Epithelial cell of esophagus (primary cell): Measurements from ENCODE around the gene KIF20B.

Experiments
- DNase-seq: peaks from one replicate; pipeline ENCODE4 v3.0.0; 2010; ENCODE audit warnings: low read depth
- H3K4me3 ChIP-seq: 2 replicates; pipeline ENCODE4 v1.5.1; 2011; ENCODE audit warnings: mild to moderate bottlenecking, low read length, control low read depth
- TF ChIP-seq, protein P1 (sequence below): IDR thresholded peaks from 2 replicates; pipeline ENCODE4 v1.5.1; 2011; ENCODE audit warnings: low read depth, mild to moderate bottlenecking, low read length, control low read depth, inconsistent platforms; ENCODE audit not compliant: insufficient read depth; ENCODE audit errors: missing control alignments

Gene KIF20B

DNA sequence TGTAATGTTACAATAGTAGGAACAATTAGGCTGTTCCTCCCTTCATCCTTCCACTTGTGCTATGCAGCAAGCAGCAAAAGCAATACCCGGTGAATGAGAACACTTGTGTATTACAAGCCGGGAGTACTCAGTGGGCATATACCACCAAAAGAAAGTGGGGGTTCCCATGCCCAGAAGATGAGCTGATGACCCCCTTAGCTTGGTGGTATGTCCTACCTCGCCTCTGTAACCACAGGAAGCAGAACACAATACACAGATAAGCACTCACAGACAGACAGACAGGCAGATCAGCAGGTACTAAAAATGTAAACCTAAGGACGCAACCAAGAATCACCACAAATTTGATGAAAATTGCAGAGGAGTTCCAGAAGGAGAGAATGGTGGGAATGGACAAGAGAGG lies 15.5 kb upstream of the KIF20B start:
- H3K4me3 ChIP-seq = no peak overlapping the region
- TF ChIP-seq, protein P1, sequence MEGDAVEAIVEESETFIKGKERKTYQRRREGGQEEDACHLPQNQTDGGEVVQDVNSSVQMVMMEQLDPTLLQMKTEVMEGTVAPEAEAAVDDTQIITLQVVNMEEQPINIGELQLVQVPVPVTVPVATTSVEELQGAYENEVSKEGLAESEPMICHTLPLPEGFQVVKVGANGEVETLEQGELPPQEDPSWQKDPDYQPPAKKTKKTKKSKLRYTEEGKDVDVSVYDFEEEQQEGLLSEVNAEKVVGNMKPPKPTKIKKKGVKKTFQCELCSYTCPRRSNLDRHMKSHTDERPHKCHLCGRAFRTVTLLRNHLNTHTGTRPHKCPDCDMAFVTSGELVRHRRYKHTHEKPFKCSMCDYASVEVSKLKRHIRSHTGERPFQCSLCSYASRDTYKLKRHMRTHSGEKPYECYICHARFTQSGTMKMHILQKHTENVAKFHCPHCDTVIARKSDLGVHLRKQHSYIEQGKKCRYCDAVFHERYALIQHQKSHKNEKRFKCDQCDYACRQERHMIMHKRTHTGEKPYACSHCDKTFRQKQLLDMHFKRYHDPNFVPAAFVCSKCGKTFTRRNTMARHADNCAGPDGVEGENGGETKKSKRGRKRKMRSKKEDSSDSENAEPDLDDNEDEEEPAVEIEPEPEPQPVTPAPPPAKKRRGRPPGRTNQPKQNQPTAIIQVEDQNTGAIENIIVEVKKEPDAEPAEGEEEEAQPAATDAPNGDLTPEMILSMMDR = no peak
- DNase-seq = no peak

DNA sequence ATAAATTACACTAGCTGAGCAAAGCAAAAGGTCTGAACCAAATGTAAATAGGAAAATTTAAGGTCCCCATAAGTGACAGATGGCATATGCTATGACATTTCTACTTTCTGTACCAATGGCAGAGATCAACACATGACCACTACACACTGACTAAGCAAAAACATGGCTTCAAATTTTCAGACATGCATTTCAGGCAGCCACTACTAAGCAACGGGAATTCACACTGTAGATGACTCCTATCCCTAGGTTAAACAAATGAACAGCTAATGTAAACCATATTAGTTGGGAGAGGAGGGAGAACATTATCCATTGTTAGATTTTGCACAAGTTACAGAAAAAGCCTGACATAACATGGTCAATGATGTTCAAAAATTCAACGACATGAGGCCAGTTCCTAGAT lies 11.4 kb upstream of the KIF20B start:
- H3K4me3 ChIP-seq = no peak overlapping the region
- TF ChIP-seq, protein P1 = no peak
- no peak for DNase-seq

DNA sequence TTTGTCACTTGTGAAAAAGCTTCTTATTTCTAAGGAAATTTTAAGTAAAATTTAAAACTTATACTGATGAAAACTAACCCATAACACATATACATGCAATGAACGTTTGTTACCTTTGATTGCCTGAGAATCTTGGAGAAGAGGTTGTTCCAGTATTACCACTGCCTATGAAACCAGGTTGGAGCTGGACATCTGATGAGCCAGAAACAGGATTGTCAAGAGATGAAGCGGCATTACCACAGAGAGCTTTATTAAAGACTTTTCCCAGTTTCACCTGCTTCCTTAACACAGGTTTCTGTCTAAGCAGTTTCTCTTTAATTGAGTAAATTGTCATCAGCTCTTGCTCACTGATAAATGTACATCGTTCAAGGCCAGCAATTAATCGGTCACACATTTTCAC lies 9.0 kb upstream of the KIF20B start:
- TF ChIP-seq, protein P1 = no peak
- peak; percentile 53 for DNase-seq
- no peak overlapping the region for H3K4me3 ChIP-seq

DNA sequence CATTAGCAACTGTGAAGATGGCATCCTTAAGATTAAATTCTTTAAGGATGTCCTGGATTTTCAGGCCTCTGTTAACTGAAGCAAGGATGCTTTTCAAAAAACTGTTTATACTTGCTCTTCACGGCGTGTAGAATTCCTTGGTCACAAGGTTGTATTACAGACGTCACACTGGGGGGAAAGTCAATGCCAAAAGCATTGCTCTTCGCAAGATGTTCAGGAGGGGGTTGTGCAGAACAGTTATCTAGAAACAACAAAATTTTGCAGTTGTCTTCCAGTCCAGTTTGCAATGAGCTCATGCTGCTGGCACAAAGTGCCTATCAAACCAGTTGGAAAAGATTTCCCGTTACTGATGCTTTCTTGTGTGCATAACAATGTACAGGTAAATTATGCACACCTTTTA lies 8.2 kb upstream of the KIF20B start:
- DNase-seq = no peak
- TF ChIP-seq, protein P1 = no peak
- no peak overlapping the region for H3K4me3 ChIP-seq

DNA sequence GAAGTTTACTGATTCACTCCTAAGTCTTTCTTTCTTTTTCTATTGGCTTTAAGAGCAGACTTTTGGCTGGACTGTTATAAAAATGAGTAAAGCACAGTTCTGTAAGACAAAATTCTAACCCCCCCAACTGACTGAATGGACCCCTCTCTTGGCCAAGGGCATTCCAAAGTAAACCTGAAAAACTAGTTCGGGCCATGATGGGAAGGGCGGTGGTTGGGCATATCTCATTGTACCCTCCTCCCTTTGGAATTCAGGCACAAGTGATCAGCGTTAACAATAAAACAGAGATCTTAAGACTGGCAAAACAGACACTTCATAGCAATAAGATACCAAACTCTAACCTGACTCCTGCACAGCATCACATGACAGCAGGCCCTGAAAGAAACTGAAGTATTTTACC lies 6.1 kb upstream of the KIF20B start:
- DNase-seq = peak; percentile 71
- no peak overlapping the region for H3K4me3 ChIP-seq
- TF ChIP-seq, protein P1 = no peak

DNA sequence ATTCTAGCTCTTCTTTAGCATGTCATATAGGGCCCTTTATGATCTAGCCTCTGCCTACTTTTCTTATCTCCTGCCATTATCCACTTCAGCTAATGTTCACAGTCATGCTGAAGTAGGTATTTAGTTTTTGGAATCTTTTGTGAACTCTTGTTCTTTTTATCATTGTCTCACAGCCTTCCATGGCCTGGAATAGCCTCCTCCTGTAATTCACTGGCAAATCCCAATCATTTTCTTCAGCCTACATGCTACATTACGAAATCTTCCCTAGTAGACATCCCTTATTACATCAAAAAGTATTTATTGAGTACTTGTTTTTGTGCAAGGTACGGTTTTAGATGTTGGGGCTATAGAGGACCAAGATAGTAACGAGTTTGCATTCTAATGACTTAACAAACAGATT lies 3.4 kb upstream of the KIF20B start:
- DNase-seq = no peak
- TF ChIP-seq, protein P1 = no peak
- no peak overlapping the region for H3K4me3 ChIP-seq

DNA sequence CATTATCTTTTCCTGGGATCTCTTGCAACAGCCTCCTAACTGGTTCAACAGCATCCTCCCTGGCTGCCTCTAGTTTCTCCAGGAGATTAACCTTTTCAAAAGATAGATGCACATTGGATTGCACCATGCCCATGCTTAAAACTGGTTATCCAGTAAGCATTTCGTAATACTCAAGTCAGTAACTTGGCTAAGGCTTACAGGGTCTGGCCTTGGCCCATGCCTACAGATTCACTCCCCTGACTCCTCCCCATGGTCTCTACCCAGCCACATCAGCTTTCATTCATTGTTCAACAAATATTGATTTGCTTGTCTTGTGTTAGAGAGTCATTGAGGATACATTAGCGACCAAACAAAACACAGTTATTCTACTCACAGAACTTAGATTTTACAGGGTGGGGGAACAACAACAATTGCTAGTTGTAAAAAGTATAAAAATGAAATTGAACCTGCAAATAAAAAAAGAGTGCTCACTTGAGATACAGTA lies 1.8 kb upstream of the KIF20B start:
- DNase-seq = peak; percentile 67
- TF ChIP-seq, protein P1 = no peak

More for the DNA sequence above, 1.8 kb upstream of the KIF20B start:
- H3K4me3 ChIP-seq = no peak overlapping the region
